OCI-LY1 (cell line): ENCODE measurements around the gene FTO.

Source experiments
- EZH2 ChIP-seq: fragments of 200-600 bp; sonication (generic), shearing (Covaris generic); IDR thresholded peaks from 2 replicates; pipeline ENCODE4 v1.8.0; 2017; ENCODE audit warnings: borderline replicate concordance, mixed run types, mild to moderate bottlenecking, antibody characterized with exemption, low read length, moderate library complexity, mixed read lengths
- TF ChIP-seq, protein P1 (sequence below): fragments of 200-600 bp; sonication (generic), shearing (Covaris generic); IDR thresholded peaks from 2 replicates; pipeline ENCODE4 v1.5.1; 2017; ENCODE audit warnings: mild to moderate bottlenecking, antibody characterized with exemption, low read length, moderate library complexity, mixed read lengths

DNA sequence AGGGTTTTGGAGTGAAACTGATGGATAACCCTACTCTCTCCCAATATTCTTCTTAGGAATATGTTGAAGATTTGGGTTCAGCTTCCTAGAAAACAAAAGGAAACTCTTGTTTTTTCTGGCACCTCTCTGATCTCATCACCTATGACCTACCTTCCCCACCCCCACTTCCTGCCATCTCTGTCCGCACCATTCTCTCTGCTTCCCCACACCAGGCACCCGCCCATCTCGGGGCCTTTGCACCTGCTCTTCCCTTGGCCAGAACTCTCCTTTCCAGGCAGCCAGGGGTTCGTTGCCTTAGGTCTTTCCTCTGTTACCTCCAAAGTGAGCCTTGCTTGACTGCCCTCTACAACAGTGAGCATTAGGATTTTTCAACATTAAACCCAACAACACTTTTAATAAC, 423.0 kb downstream of the FTO start:
- TF ChIP-seq, protein P1, sequence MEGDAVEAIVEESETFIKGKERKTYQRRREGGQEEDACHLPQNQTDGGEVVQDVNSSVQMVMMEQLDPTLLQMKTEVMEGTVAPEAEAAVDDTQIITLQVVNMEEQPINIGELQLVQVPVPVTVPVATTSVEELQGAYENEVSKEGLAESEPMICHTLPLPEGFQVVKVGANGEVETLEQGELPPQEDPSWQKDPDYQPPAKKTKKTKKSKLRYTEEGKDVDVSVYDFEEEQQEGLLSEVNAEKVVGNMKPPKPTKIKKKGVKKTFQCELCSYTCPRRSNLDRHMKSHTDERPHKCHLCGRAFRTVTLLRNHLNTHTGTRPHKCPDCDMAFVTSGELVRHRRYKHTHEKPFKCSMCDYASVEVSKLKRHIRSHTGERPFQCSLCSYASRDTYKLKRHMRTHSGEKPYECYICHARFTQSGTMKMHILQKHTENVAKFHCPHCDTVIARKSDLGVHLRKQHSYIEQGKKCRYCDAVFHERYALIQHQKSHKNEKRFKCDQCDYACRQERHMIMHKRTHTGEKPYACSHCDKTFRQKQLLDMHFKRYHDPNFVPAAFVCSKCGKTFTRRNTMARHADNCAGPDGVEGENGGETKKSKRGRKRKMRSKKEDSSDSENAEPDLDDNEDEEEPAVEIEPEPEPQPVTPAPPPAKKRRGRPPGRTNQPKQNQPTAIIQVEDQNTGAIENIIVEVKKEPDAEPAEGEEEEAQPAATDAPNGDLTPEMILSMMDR, result no peak
- TF ChIP-seq EZH2, result no peak
